Urinary bladder (tissue), 4 donors: ENCODE data around the gene SIAH1. TPM values are rescaled to one million over a fixed set of nuclear protein-coding genes. Genes with fewer than 3 reads are reported as not detected.
"Not testable (repeated sequence)": the region's sequence is repeated elsewhere in the genome, so short reads cannot be mapped to it uniquely, and the experiment has no call there.

Experiments
- DNase-seq: peaks from one replicate; pipeline ENCODE4 v3.0.0-alpha.2; 2015; ENCODE audit errors: extremely low spot score
- H3K27ac ChIP-seq: one replicate; pipeline ENCODE4 v1.5.1; 2013; ENCODE audit warnings: low read depth, mild to moderate bottlenecking, moderate library complexity
- H3K36me3 ChIP-seq: one replicate; pipeline ENCODE4 v1.6.1; 2013; ENCODE audit warnings: mild to moderate bottlenecking, moderate library complexity; ENCODE audit not compliant: insufficient read depth
- H3K4me1 ChIP-seq: one replicate; pipeline ENCODE4 v1.6.1; 2013; ENCODE audit warnings: mild to moderate bottlenecking, moderate library complexity; ENCODE audit not compliant: insufficient read depth
- H3K4me3 ChIP-seq: one replicate; pipeline ENCODE4 v1.5.1; 2013; ENCODE audit warnings: low read depth, low read length
- WGBS: extraction: QIAGEN DNeasy Blood & Tissue Kit; methylation state at CpG from one replicate; pipeline ENCODE4 v1.1.7; 2013; 5-methylcytosine and 5-hydroxymethylcytosine counted together
- polyA plus RNA-seq: library from polyadenylated mRNA; stranded (reverse); fragments of 200-250 nt; gene quantifications from one replicate; pipeline ENCODE4 v1.2.3, GENCODE V29; 2013
- total RNA-seq: library from RNA; depleted of rRNA; stranded (reverse); fragments of >200 nt; gene quantifications from one replicate; pipeline ENCODE4 v1.2.3, GENCODE V29; 2014
- donor health status: healthy with polysubstance abuse.
- donor health status: healthy.

Gene SIAH1
- total and polyA plus RNA-seq, 2 donors = 17.2 to 51.1 TPM

DNA sequence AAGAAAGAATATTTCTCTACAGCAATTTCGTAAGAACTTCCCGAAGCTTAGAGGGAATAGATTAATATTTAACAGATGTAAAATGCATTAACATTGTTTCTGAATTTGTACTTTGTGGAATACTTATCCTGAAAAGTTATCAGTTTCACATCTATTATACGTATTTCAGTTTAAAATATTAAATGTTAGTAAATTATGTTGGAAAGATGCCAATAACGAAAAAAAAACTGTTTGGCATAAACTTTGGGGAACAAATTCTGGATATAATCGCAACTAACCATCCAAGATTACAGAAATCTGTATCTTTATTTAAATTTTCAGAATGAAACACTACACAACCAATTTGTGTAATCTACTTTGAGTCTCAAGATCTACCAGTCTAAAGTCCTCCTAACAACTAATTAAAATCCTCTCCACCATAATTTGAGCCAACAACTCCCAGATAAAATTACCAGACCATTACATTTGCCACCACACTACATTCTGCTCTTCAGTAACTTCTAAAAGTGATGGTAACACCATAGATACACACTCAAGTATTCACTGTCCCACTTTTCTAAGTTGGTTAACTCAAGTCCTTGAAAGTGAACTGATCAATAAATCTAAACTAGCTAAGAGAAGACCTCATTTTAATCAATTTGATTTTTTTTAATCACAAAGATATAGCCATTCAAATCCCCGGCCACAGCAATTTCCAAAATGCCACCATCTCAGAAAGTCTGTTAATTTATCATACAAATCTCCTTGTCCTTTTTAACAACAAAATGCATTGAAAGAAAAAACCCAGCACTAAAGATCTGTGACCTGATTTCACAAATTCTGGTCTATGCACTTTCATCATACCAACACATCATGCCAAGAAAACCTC is 2.0 kb downstream of the SIAH1 start:
- H3K27ac ChIP-seq = no peak overlapping the region
- peaks cover 6% of the 10 kb centered on the region for H3K4me1 ChIP-seq
- no peaks in the 10 kb centered on the region for H3K36me3 ChIP-seq
- 40% methylated on average over 6 of the region's 6 CpGs for WGBS
- DNase-seq = no peak
- peak overlapping the region; percentile 99 for H3K4me3 ChIP-seq

DNA sequence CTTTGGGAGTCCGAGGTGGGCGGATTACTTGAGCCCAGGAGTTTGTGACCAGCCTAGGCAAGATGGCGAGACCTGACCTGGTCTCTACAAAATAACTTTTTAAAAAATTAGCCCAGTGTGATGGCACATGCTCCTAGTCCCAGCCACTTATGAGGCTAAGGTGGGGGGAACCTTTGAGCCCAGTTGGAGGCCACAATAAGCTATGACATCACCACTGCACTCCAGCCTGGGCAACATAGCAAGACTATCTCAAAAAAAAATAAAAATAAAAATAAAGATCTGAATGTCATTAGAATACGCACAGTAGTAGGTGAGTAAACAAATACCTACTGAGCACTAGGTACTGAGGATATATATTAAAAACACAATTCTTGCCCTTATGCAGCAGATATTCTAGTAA is 3.1 kb downstream of the SIAH1 start:
- DNase-seq = no peak
- no peaks in the 10 kb centered on the region for H3K36me3 ChIP-seq
- no peak overlapping the region for H3K27ac ChIP-seq
- H3K4me3 ChIP-seq = no peak overlapping the region
- peaks cover 6% of the 10 kb centered on the region for H3K4me1 ChIP-seq
- WGBS = 95% methylated on average over 4 of the region's 4 CpGs

DNA sequence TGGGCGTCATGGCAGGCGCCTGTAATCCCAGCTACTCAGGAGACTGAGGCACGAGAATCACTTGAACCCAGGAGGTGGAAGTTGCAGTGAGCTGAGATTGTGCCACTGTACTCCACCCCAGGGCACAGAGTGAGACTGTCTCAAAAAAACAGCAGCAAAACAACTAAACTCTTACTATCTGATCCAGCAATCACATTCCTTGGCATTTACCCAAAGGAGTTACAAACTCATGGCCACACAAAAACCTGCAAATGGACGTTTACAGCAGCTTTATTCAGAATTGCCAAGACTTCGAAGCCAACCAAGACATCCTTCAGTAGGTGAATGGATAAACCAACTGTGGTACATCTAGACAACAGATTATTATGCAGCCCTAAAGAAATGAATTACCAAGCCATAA is 4.0 kb downstream of the SIAH1 start:
- 73% methylated on average over 5 of the region's 5 CpGs for WGBS
- Histone ChIP-seq H3K4me3 (no peak overlapping the region), H3K4me1 (peaks cover 6% of the 10 kb centered on the region), H3K27ac (no peak overlapping the region), H3K36me3 (no peaks in the 10 kb centered on the region)
- DNase-seq = no peak

DNA sequence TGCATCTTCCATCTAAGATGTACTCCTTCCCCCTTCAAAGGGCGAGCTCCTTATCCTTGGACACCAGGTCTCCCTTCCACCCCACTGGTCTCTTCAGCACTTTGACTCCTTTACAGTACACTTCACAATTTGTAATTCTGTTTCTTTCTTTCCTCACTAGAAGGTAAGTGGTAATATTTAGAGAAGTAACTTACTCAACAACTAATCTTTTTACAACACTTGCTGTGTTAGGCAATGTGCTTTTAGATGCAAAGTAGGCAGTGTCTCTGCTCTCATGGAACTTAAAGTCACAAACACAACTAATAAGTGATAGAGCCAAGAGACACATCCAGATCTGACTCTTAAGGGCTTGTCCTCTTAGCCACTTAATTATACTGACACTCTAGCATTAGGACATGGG is 6.4 kb downstream of the SIAH1 start:
- Histone ChIP-seq H3K27ac (no peak overlapping the region), H3K4me1 (peaks cover 6% of the 10 kb centered on the region), H3K36me3 (no peaks in the 10 kb centered on the region), H3K4me3 (no peak overlapping the region)
- DNase-seq = no peak
- 88% methylated on average over 1 of the region's 1 CpG for WGBS

DNA sequence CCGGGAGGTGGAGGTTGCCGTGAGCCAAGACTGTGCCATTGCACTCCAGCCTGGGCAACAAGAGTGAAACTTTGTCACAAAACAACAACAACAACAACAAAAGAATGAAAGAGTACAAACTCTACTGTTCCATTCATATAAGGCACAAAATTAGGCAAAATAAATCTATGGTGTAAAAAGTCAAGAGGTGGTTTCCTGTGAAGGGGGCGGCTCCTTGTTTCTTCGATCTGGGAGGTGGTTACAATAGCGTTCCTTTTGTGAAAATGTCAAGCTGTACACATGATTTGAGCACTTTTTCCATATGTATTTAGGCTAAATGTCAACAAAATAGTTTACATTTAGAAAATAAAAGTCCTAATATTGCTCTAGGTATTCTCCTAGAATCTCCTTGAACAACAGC is 6.9 kb downstream of the SIAH1 start:
- Histone ChIP-seq H3K27ac (no peak overlapping the region), H3K4me1 (peaks cover 6% of the 10 kb centered on the region), H3K36me3 (no peaks in the 10 kb centered on the region), H3K4me3 (no peak overlapping the region)
- no peak for DNase-seq
- WGBS = 82% methylated on average over 5 of the region's 5 CpGs

GRCh38 chr16:48377301-48377700 is 7.9 kb downstream of the SIAH1 start:
- not testable (repeated sequence) for H3K4me1 ChIP-seq, H3K27ac ChIP-seq, DNase-seq, H3K36me3 ChIP-seq, H3K4me3 ChIP-seq
- WGBS = 89% methylated on average over 7 of the region's 7 CpGs

GRCh38 chr16:48374255-48374654 is 11.0 kb downstream of the SIAH1 start:
- Histone ChIP-seq H3K4me3 (no peak overlapping the region), H3K4me1 (peaks cover 2% of the 10 kb centered on the region), H3K36me3 (no peaks in the 10 kb centered on the region), H3K27ac (no peak overlapping the region)
- 43% methylated on average over 2 of the region's 2 CpGs for WGBS
- no peak for DNase-seq

DNA sequence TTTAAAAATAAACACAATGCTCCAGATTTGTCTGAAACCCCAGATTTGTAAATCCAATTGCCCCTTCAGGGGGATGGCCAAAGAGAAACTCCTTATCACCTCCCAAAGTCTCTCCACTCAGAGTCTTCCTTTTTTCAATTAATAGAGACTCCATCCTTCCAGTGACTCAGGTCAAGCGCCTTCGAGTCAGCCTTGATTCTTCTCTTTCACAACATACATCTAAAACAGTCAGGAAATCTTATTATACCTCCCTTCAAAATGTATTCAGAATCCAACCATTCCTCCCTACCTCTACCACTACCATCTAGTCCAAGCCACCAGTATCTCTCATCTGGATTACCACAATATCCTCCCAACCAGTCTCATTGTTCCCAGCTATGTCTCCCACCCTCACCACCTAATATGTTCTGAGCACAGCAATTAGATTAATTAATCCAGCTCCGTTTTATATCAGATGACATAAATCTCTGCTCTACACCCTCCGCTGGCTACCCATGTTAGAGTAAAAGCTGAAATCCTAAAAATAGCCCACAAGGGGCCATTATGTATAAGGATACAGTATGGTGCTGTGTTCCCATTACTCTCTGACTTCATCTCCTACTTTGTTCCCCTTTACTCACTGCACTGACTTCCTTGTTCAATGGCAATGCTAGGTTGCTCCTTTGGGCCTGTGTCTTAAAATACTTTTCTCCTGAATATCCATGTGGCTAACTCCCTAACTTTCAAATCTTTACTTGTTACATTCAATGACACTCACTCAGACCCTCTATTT is 11.8 kb downstream of the SIAH1 start:
- no peaks in the 10 kb centered on the region for H3K4me1 ChIP-seq

DNA sequence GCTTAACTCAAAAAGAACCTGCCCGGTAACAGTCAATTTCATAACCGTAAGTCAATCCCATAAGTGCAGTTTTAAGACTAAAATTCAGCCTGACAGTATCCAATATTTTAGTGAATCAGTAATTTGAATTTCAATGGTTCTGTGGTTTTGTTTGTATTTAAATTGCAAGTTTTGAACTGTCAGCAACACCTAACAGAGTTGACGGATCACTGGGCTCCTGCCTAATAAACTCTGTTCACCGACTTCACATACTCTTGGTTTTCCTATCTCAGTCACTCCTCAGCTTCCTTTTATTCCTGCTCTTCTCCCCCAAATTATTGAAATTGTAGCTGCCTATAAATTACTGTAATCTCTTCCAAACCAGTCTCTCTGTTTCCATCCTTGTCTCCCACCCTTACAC is 12.5 kb downstream of the SIAH1 start:
- H3K4me1 ChIP-seq = no peaks in the 10 kb centered on the region
- H3K27ac ChIP-seq = no peak overlapping the region
- H3K36me3 ChIP-seq = no peaks in the 10 kb centered on the region
- 85% methylated on average over 4 of the region's 4 CpGs for WGBS
- no peak overlapping the region for H3K4me3 ChIP-seq
- DNase-seq = no peak

More for the DNA sequence above, 11.8 kb downstream of the SIAH1 start:
- Histone ChIP-seq H3K27ac (no peak overlapping the region), H3K36me3 (no peaks in the 10 kb centered on the region), H3K4me3 (no peak overlapping the region)
- 81% methylated on average over 4 of the region's 4 CpGs for WGBS
- no peak for DNase-seq

DNA sequence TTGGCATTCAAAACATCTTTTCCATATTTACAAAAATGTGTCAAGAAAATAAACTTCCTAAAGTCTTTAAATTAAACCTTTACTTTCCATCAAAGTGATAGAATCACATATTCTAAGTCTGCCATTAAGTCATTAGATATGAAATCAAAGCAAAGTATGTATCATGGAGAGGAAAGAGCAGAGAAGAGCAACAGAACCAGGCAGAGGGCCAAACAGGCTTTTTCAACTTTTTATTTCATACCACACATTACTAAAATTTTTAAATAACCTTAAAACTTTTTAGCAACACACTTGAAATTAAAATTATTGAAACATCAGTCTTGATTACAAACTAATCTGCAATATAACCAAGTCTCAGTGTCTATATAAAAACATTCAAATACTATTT is 13.8 kb downstream of the SIAH1 start:
- peaks cover 2% of the 10 kb centered on the region for H3K4me1 ChIP-seq
- H3K27ac ChIP-seq = no peak overlapping the region
- DNase-seq = no peak

DNA sequence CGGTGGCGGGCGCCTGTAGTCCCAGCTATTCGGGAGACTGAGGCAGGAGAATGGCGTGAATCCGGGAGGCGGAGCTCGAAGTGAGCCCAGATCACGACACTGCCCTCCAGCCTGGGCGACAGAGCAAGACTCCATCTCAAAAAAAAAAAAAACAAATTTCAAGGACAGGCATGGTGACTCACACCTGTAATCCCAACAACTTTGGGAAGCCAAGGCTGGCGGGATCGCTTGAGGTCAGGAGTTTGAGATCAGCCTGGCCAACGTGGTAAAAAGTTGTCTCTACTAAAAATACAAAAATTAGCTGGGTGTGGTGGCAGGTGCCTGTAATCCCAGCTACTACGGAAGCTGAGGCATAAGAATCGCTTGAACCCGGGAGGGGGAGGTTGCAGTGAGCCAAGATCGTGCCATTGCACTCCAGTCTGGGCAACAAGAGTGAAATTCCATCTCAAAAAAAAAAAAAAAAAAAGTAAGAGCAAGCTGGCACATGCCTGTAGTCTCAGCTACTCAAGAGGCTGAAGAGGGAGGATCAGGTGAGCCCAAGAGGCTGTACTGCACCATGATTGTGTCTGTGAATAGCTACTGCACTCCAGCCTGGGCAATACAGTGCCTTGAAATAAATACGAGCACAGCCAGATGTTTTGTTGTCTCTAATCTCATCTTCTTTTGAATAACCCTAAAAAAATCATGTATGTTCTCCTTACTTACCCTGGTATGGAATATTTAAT is 14.4 kb downstream of the SIAH1 start:
- 91% methylated on average over 18 of the region's 18 CpGs for WGBS
- not testable (repeated sequence) for H3K36me3 ChIP-seq, H3K4me3 ChIP-seq, DNase-seq, H3K4me1 ChIP-seq, H3K27ac ChIP-seq

More for the DNA sequence above, 13.8 kb downstream of the SIAH1 start:
- H3K36me3 ChIP-seq = no peaks in the 10 kb centered on the region
- H3K4me3 ChIP-seq = no peak overlapping the region

GRCh38 chr16:48370229-48370628 is 15.0 kb downstream of the SIAH1 start:
- Histone ChIP-seq H3K4me3 (no peak overlapping the region), H3K4me1 (peaks cover 2% of the 10 kb centered on the region), H3K36me3 (no peaks in the 10 kb centered on the region), H3K27ac (no peak overlapping the region)
- 94% methylated on average over 8 of the region's 8 CpGs for WGBS
- DNase-seq = no peak

- DNase-seq = no peak
- Histone ChIP-seq H3K36me3 (no peaks in the 10 kb centered on the region), H3K4me3 (no peak overlapping the region), H3K27ac (no peak overlapping the region), H3K4me1 (peaks cover 2% of the 10 kb centered on the region)
- WGBS = 89% methylated on average over 1 of the region's 1 CpG
Measured at GRCh38 chr16:48369765-48370164, 15.4 kb downstream of the SIAH1 start.
